GM21528 (cell line): ENCODE results near the gene CPXM1.
"Not testable (repeated sequence)": the region's sequence is repeated elsewhere in the genome, so short reads cannot be mapped to it uniquely, and the experiment has no call there.

Source experiments
- ATAC-seq: cut with Tn5 transposase; IDR thresholded peaks from one replicate; pipeline ENCODE4 v1.9.1; 2021; ENCODE audit warnings: mild to moderate bottlenecking, moderate library complexity; ENCODE audit not compliant: unreplicated experiment, low FRiP score

The CPXM1 gene

GRCh38 chr20:2770091-2770490, 30.3 kb downstream of the CPXM1 start:
- ATAC-seq: not testable (repeated sequence)

- ATAC-seq: no peak
Observed at GRCh38 chr20:2768632-2769015, 31.8 kb downstream of the CPXM1 start.

DNA sequence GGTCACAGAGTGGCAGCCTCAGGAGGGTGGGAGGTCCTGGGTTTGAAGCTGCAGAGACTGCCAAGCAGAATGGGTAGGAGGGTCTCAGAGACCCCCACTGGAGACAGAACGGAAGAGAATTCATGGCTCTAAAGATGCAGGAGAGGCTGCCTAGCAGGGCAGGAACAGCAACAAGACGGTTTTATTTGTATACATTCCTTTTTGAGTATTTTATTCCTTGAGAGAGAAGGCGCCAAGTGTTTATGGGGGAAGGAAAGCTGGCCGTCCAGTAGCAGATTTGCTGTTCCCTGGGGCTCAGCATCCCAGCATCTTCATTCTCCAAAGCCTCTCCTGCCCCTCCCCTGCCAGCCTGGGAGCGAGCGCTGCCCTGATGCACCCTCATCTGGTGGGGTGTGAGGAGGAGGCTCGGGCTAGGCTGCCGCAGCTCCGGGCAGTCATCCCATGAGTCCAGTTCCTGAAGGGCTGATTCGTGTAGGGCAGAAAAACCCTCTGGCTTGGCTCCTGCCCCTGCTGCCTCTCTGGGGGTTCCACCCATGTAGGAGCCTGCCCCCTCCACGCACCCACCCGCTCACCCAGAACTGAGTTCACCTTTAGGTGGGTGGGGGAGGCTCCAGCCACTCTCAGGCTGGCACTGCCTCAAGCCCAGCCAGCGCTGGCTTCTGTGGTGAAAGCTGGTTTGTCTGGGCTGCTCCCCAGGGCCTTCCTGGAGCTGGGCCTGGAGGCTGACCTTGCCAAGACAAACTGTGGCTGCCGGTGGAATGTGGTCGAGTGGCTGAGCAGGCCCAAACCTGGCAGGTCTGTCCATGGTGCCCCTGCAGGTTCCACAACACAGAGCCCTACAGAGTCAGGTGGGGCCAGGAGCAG, 32.4 kb downstream of the CPXM1 start:
- no peak for ATAC-seq

DNA sequence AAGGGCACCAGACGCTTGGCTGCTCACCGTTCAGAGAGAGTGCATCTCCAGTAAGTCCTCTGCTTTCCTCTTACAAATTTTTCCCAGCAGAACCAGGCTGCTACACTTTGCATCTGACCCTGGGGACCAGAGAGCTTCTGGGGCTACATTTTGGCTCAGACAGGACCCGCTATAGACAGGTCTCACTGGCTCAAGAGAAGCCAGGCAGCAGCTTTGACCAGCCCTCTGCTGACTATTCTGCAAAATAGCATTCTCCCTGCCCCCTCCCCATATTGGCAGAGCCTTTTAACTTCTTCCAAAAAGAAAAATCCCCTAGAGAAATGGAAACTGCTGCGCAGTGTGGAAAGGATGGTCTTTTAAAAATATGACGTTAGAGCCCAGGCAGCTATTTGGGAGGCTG, 37.2 kb downstream of the CPXM1 start:
- no peak for ATAC-seq

- ATAC-seq: no peak
Observed at GRCh38 chr20:2762578-2763131, 37.8 kb downstream of the CPXM1 start.

DNA sequence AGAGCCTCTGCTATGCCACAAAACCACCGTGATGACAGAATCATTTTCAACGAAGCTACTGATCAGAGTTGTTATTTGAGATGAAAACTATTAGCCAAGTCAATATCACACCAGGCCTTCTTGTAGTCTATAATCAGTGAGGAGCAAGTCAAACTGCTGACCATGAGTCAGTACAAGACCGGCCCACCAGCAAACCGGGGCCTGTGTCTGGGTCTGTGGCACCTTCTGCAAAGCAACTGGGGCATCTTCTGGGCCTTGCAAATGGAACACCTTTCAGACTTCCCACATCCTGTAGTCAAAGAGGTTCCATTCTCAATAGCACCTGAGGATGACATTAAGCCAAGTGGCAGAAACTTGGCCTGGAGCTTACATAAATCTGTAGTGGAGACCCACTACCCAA, 38.5 kb downstream of the CPXM1 start:
- no peak for ATAC-seq

DNA sequence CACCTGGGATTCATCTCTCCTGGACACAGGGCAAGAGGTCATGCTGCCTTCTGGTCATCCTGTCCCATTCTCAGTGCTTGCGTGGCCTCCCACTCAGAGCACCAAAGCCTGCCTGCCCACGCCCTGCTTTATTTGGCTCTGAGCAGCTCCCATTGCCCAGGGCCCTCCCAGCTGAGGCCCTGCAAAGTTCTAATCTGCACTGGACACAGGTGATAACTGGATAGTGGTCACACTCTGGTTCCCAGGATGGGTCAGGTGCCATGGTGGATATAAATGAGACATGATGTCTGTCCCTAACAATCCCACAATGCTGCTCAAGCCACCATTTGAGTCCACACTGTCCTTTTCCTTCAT, 39.5 kb downstream of the CPXM1 start:
- ATAC-seq: no peak

DNA sequence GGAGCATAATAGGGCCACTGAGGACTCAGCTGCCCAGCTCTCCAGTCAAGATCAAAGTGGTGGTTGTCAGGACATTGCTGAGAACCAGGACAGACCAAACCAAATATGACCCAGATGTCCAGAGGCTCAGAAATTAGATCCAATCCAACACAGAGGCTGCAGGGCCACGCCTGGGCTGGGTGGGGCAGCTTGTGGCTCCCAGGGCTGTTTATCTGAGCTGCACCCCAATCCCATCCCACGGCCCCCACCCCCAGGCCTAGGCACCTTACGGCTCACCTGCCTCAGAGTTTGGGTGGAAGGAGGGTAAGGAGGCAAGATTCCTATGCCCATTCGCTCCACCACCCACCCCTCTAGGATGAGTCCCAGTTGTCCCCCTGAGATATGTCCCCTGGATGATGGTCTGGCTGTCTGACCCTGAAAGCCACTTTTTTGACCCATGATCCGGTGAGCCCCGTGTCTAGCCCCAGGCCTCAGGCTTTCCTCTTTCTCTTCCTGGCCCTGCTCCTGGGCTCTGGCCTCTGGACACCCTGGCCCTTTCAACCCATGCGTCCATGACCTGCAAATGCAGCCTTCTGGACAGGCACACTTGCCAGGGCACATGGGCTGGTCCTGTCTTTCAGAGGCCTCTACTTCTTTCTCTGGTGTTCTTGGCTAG, 40.0 kb downstream of the CPXM1 start:
- no peak for ATAC-seq

- ATAC-seq: no peak
Observed at GRCh38 chr20:2759603-2760296, 40.7 kb downstream of the CPXM1 start.

DNA sequence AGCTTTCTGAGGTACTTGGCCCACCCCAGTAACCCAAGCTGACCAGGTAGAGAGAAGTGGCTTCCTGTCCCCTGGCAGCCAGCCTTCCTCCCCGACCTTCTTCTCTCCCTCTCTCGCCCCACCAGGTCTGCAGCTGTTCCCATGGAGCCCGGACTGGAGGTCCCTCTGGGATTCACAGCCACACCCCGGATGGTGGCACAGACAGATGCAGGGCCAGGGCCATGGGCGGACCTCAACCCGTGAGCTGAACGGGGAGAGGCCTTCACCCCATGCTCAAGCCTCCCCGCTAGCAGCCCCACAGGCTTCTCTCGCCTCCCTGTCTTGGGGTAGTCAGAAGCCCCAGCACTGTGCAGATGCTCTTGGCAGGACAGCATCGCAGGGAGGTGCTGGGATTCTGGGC, 41.3 kb downstream of the CPXM1 start:
- ATAC-seq: no peak

DNA sequence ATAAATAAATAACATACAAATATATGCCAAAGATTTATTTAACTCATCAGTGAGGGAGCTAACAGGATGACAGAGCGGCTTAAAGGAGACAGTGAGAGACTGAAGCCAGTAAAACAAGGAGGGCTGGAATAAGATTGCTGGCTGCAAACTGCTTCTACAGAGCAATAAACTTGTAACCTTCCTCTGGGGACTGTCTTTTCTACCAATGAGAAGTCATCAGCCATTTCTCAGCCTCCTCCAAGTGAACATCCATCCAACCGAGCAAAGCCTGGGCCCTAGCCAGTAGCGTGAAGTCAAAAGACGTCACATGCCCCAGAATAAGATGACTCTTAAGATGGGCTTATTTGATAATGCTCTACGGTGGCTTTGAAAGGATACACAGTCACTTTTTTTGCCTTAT, 42.5 kb downstream of the CPXM1 start:
- ATAC-seq: no peak

DNA sequence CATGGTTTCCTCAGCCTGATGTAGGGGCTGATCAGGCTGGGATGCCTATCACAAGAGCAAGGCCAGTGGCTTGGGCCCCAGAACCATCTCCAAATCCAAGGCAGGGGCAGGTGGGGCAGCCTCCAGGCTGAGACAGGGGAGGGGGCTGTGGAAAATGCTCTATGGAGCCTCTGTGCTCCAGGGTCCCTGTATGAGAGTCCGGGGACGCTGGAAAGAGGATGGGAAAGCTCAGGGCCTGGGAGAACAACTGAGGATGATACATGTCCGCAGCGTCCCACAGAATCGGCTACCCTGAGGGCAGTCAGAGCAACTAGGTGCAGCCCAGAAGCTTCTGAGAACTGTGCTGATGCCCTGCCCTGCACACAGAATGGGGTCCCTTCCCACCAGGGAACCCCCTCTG, 43.4 kb downstream of the CPXM1 start:
- no peak for ATAC-seq

DNA sequence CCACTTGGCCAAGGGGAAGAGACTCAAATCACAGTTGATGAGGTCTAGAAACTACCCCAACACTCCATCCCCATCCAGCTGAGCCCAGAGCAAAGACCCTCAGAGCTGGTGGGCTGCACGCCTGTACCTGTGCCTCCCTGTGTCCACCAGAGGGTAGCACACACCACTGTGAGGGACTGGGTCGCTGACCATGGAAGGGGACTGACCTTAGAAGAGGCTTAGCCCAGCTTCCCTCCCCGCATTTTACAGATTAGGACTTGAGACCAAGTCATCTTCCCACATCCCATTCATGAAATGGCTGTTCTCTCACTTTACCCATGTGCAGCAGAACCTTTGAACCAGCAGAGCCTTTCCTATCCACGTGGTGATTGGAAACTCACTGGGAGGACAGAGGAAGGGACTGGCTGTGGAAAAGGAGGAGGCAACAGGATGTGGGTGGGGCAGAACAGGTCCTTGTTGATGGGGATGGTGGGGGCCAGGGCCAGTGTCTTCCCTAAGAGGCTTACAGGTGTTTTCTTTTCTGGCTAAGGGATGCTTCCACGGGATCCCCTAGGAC, 44.3 kb downstream of the CPXM1 start:
- ATAC-seq: no peak

DNA sequence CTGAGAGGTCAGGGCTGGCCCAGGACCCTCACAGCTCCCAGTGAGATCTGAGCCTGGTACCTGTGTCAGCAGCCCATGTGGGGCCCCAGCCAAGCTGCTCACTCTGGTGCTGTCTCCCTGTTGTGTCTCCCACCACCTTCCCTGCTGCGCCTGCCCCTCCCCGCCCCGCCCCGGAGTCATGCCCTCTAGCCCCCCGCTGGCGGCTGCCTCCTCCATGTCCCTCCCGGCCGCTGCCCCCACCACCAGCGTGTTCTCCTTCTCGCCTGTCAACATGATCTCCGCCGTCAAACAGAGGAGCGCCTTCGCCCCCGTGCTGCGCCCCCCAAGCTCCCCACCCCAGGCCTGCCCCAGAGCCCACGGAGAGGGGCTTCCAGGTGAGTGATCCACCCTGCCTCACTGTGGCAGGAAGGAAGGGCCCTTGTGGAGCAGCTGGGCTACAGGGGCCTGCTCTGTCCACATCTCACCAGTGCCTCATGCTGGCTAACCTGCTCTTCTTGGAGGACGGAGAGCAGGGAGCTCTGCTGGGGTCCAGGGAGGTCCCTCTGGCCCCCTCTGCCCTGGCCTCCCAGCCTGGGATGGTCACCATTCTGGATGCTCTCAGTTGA, 44.9 kb downstream of the CPXM1 start:
- ATAC-seq: no peak

GRCh38 chr20:2754424-2754823, 46.0 kb downstream of the CPXM1 start:
- ATAC-seq: no peak

DNA sequence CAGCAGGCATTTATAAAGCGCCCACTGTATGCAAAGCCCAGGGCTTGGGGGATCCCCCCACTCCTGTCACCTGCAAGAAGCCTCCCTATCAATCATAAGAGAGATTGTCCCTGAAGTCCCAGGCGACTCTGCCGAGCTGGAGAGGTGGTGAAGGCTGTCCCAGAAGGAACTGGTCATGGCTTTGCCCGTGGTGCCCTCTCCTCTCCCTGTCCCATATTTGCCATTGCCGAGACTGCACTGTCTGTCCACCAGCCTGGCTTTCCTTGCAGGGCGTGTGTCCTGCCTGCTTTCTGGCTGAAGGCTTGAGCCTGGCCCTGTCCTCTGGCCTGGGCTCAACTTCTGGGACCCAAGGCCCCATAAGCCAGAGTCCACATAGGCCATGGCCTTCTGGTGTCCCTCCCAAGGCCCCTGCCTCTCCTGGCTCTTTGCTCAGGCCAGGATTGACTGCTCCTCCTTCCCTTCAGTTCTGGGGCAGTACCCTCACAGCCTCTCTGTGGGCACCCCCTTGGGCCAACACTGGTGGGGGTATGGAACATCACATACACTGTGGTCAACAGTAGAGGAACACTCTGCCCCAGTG, 46.9 kb downstream of the CPXM1 start:
- ATAC-seq: no peak

DNA sequence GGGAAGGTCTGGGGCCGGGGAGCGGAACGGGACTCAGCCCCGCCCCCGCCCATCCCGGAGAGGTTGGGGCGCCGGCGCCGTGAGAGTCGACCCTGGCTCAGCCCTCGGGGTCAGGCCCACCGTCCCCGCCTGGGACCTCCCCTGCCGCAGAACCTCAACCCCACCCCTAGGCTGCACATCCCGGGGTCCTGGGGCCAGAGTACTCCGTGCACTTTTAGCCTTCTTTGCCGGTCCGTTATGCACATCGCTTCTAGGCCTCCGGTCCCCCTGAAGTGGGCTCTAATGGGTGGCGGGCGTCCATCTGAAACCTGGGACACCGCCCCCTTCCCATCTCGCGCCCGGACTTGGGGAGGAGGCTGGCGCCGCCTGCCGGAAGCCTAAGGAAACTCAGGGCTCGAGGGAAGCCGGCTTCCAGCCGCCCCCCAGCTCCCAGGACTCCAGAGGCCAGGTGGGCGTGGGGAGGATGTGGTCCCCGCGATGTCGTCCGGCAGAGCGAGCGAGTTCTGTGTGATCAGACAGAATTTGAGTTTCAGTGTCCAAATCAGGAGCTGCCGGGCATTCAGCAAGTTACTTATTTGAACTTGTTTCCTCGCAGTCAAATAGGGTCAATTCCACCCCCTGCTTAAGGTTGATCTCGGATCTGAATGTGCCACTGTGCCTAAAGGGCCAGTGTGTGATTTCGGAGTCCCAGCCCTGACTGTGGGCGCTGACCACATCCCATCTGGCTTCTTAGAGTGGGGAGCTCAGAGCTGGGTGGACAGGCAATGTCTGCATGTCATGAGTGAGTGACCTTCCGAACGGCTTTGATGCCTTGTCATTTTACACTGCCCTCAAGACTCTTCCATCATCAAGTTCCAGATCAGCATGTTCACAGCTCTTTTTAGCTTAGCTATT, 47.6 kb downstream of the CPXM1 start:
- no peak for ATAC-seq

DNA sequence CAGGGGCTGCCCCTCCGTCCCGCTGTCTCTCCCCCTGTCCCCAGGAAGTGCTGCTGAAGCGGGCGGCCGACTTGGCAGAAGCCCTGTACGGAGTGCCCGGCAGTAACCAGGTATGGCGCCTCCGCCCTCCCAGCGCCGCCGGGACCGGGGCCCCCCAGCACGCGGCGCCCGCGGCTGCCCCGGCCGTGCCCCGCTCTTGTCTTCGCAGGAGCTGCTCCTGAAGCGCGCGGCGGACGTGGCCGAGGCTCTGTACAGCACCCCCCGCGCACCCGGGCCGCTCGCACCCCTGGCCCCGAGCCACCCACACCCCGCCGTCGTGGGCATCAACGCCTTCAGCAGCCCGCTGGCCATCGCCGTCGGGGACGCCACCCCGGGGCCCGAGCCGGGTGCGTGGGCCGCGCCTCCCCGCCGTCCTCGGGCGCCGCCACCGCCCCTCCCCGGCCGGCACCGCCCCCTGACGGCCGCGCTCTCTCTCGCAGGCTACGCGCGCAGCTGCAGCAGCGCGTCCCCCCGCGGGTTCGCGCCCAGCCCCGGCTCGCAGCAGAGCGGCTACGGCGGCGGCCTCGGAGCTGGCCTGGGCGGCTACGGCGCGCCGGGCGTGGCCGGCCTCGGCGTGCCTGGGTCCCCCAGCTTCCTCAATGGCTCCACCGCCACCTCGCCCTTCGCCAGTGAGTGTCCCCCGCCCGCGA, 48.4 kb downstream of the CPXM1 start:
- ATAC-seq: no peak
